GM13976 (cell line): ENCODE measurements around the gene CYP2W1.
"Not testable (repeated sequence)": the region's sequence is repeated elsewhere in the genome, so short reads cannot be mapped to it uniquely, and the experiment has no call there.

Experiments used
- DNase-seq: peaks from one replicate; pipeline ENCODE4 v3.0.0; 2012; ENCODE audit warnings: low spot score
- CTCF ChIP-seq: IDR thresholded peaks from 2 replicates; pipeline ENCODE4 v1.5.1; 2012; ENCODE audit warnings: borderline replicate concordance, mild to moderate bottlenecking; ENCODE audit not compliant: insufficient read depth; ENCODE audit errors: extremely low read depth, missing control alignments, control extremely low read depth
- in situ Hi-C: fragments of 300-500 bp; cut with MboI; formaldehyde crosslinking; loops from one replicate; pipeline ENCODE4 v1.12.0; 2022; ENCODE audit warnings: low sequenced_read_pairs, mixed read lengths, inconsistent platforms; ENCODE audit not compliant: unreplicated experiment

The CYP2W1 gene

GRCh38 chr7:938546-939185, 44.3 kb upstream of the CYP2W1 start:
- no peak for DNase-seq
- in situ Hi-C loops = no loop called here
- TF ChIP-seq CTCF = no peak

GRCh38 chr7:939843-940242, 43.1 kb upstream of the CYP2W1 start:
- no peak for TF ChIP-seq CTCF
- in situ Hi-C loops = no loop called here

GRCh38 chr7:940599-941408, 42.2 kb upstream of the CYP2W1 start:
- DNase-seq = no peak
- TF ChIP-seq CTCF = no peak
- in situ Hi-C loops = no loop called here

More at GRCh38 chr7:939843-940242, 43.1 kb upstream of the CYP2W1 start:
- DNase-seq = no peak

- in situ Hi-C loops, DNase-seq: not testable (repeated sequence)
Measured at GRCh38 chr7:943793-944192, 39.2 kb upstream of the CYP2W1 start.

- DNase-seq = no peak
- in situ Hi-C loops = no loop called here
- TF ChIP-seq CTCF = no peak
Measured at GRCh38 chr7:944744-945143, 38.2 kb upstream of the CYP2W1 start.

GRCh38 chr7:945147-945555, 37.8 kb upstream of the CYP2W1 start:
- no peak for DNase-seq
- no peak for TF ChIP-seq CTCF
- in situ Hi-C loops = no loop called here

- TF ChIP-seq CTCF = no peak
- DNase-seq = no peak
- in situ Hi-C loops = no loop called here
Measured at GRCh38 chr7:945556-946255, 37.3 kb upstream of the CYP2W1 start.
